Nephron (organoid): ENCODE data around the gene FOLR2.
"Not testable (repeated sequence)": the region's sequence is repeated elsewhere in the genome, so short reads cannot be mapped to it uniquely, and the experiment has no call there.

Experiments used
- H3K27ac Mint-ChIP-seq, 3 experiments: 2 replicates each; pipeline ENCODE4 v1.8.0; 2020; ENCODE audit warnings: mixed read lengths in 3 of 3, mild to moderate bottlenecking in 2 of 3, moderate library complexity in 1 of 3
- H3K27me3 Mint-ChIP-seq: 2 replicates; pipeline ENCODE4 v1.8.0; 2021; ENCODE audit warnings: low read depth, mild to moderate bottlenecking, moderate library complexity, mixed read lengths
- H3K36me3 Mint-ChIP-seq: 2 replicates; pipeline ENCODE4 v1.8.0; 2020; ENCODE audit warnings: low read depth, mixed read lengths
- H3K4me1 Mint-ChIP-seq: 2 replicates; pipeline ENCODE4 v1.8.0; 2020; ENCODE audit warnings: mixed read lengths
- H3K4me3 Mint-ChIP-seq, 3 experiments: 2 replicates each; pipeline ENCODE4 v1.8.0; 2020; ENCODE audit warnings: mild to moderate bottlenecking in 3 of 3, mixed read lengths in 3 of 3, moderate library complexity in 2 of 3
- H3K9me3 Mint-ChIP-seq: 2 replicates; pipeline ENCODE4 v1.8.0; 2020; ENCODE audit warnings: mixed read lengths
- TF ChIP-seq, protein P1 (sequence below), 3 experiments: fragments of 200-600 bp; sonication (generic); IDR thresholded peaks; one replicate each; pipeline ENCODE4 v1.5.0; 2021; ENCODE audit warnings: antibody characterized with exemption in 3 of 3; ENCODE audit not compliant: unreplicated experiment in 3 of 3

FOLR2 gene

DNA sequence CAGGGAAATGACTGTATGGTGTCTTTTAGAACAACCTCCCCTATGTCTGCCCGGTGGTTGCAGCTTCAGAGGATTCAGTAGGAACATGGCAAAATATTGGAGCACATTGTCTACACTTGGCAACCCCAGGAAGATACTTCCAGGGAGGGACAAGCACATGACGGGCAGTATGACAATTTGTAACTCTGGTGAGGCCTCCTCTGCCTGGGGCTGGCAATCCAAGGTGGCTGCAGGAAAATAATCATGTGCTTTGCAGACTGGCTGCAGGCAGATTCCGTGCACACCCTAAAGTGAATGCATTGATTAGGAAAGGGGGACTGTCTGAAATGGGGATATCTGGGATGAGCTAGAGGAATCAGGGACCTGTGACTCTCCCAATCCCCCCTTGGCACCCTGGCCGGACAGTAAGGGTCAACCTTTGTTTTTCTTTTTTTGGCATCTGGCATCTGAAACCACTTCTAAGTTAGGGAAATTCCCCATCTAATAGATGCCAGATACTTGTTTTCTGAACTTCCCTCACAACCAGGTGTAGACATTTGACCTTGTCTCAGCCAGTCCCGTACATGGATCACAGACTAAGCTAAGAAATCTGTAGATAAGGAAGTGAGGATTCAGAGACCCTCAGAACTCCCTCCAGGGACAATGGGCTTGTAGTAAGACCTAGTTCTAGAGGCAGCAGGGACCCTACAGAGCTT lies 37.9 kb downstream of the FOLR2 start:
- no peaks in the 10 kb centered on the region for H3K9me3 Mint-ChIP-seq
- H3K27ac Mint-ChIP-seq: no peak overlapping the region
- peaks cover 55% of the 10 kb centered on the region for H3K27me3 Mint-ChIP-seq
- H3K36me3 Mint-ChIP-seq: no peaks in the 10 kb centered on the region
- H3K4me1 Mint-ChIP-seq: no peaks in the 10 kb centered on the region
- TF ChIP-seq, protein P1, sequence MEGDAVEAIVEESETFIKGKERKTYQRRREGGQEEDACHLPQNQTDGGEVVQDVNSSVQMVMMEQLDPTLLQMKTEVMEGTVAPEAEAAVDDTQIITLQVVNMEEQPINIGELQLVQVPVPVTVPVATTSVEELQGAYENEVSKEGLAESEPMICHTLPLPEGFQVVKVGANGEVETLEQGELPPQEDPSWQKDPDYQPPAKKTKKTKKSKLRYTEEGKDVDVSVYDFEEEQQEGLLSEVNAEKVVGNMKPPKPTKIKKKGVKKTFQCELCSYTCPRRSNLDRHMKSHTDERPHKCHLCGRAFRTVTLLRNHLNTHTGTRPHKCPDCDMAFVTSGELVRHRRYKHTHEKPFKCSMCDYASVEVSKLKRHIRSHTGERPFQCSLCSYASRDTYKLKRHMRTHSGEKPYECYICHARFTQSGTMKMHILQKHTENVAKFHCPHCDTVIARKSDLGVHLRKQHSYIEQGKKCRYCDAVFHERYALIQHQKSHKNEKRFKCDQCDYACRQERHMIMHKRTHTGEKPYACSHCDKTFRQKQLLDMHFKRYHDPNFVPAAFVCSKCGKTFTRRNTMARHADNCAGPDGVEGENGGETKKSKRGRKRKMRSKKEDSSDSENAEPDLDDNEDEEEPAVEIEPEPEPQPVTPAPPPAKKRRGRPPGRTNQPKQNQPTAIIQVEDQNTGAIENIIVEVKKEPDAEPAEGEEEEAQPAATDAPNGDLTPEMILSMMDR (IDR thresholded peaks at IDR 0.05; ENCODE audit: unreplicated experiment in 3 of 3): no peak
- H3K4me3 Mint-ChIP-seq: no peak overlapping the region

DNA sequence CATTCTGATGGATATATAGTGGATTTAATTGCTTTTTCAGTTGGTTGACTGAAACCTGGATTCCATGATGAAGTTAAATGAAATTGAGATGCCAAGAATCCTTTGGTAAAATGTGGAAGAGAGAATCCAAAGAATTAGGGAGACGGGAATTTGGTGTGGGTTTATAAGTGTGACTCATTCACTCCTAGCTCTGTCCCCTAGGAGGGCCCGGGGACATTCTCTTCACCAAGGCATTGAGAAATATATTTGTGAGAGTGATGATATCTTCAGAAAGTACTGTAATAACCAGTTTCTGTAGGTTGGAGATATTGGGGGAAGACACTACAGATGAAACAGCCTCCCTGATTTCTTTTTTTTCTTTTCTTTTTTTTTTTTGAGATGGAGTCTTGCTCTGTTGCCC lies 41.0 kb downstream of the FOLR2 start:
- TF ChIP-seq, protein P1 (IDR thresholded peaks at IDR 0.05; ENCODE audit: unreplicated experiment in 3 of 3): no peak
- H3K27ac Mint-ChIP-seq: no peak overlapping the region
- H3K36me3 Mint-ChIP-seq: no peaks in the 10 kb centered on the region
- H3K4me1 Mint-ChIP-seq: no peaks in the 10 kb centered on the region
- H3K9me3 Mint-ChIP-seq: no peaks in the 10 kb centered on the region
- H3K4me3 Mint-ChIP-seq: no peak overlapping the region
- H3K27me3 Mint-ChIP-seq: peaks cover 42% of the 10 kb centered on the region

DNA sequence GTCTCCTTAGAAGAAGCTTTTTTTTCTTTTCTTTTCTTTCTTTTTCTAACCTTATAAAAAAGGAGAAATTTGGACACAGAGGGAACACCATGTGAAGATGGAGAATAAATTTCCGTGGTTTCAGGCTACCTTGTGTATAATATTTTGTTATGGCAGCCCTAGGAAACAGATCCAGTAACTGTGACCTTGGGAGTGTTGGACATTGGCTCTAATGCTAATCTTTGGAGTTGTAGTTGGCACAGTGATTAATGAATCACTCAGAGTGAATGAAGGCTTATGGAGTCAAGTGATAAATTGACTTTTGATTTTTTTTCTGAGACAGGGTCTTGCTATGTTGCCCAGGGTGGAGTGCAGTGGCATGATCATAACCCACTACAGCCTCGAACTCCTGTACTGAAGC lies 42.9 kb downstream of the FOLR2 start:
- Mint-ChIP-seq H3K27me3 (peaks cover 28% of the 10 kb centered on the region), H3K36me3 (no peaks in the 10 kb centered on the region), H3K27ac (no peak overlapping the region), H3K9me3 (no peaks in the 10 kb centered on the region), H3K4me3 (no peak overlapping the region), H3K4me1 (no peaks in the 10 kb centered on the region)
- TF ChIP-seq, protein P1 (IDR thresholded peaks at IDR 0.05; ENCODE audit: unreplicated experiment in 3 of 3): no peak

DNA sequence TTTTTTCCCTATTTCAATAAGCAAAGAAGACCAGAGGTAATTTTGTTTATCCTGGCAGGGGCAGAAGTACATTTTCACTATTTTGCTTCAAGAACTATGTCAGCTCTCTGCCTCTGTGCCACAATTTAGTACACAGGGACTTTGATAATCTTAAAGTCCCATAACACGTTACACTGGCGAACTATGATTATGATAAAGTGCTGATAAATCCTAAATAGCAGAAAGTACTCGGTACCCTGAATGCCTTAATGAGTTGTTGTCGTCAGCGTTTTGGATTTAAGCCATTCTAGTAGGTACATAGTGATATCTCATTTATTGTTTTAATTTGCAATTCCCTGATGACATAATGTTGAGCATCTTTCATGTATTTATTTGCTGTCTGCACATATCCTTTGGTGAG lies 44.0 kb downstream of the FOLR2 start:
- Mint-ChIP-seq H3K9me3 (no peaks in the 10 kb centered on the region), H3K4me1 (no peaks in the 10 kb centered on the region), H3K4me3 (no peak overlapping the region), H3K27me3 (peaks cover 23% of the 10 kb centered on the region), H3K27ac (no peak overlapping the region), H3K36me3 (no peaks in the 10 kb centered on the region)
- TF ChIP-seq, protein P1 (IDR thresholded peaks at IDR 0.05; ENCODE audit: unreplicated experiment in 3 of 3): no peak

DNA sequence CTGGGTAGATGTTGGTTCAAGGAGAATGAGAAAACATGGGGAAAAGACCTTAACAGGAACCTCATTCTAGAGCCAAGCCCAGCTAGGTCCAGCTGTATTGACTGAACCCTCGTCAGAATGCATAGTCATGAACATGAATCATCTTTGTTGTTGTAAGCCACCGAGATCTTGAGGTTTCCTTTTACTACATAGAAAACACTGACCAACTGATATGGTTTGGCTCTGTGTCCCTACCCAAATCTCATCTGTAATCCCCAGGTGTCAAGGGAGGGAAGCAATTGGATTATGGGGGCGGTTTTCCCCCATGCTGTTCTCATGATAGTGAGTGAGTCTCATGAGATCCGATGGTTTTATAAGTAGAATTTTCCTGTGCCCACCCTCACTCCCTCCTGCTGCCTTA lies 46.8 kb downstream of the FOLR2 start:
- H3K27ac Mint-ChIP-seq: no peak overlapping the region
- no peaks in the 10 kb centered on the region for H3K9me3 Mint-ChIP-seq
- H3K4me3 Mint-ChIP-seq: no peak overlapping the region
- peaks cover 15% of the 10 kb centered on the region for H3K27me3 Mint-ChIP-seq
- no peaks in the 10 kb centered on the region for H3K4me1 Mint-ChIP-seq
- TF ChIP-seq, protein P1 (IDR thresholded peaks at IDR 0.05; ENCODE audit: unreplicated experiment in 3 of 3): no peak
- H3K36me3 Mint-ChIP-seq: no peaks in the 10 kb centered on the region

DNA sequence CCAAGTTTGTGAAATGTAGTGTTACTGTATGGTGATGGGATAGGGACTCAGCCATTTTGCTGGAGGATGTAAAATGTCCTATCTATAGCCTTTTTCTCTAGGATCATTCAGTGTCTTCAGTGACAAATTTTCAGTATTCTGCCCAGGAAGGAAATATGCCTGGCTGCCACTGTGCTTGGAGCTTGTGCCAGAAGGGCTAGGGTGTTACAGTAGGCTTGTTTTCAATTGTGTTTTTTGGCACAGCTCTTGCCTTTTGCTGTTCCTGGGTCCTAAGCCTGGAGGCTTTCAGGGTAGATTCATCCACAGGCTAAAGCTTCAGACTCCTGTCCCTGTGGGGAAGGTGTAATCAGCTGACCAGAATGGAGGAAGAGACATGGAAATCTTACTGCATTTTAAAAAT lies 49.4 kb downstream of the FOLR2 start:
- TF ChIP-seq, protein P1 (IDR thresholded peaks at IDR 0.05; ENCODE audit: unreplicated experiment in 3 of 3): no peak
- Mint-ChIP-seq H3K9me3 (no peaks in the 10 kb centered on the region), H3K27ac (no peak overlapping the region), H3K36me3 (no peaks in the 10 kb centered on the region), H3K4me1 (no peaks in the 10 kb centered on the region), H3K4me3 (no peak overlapping the region), H3K27me3 (peaks cover 6% of the 10 kb centered on the region)

DNA sequence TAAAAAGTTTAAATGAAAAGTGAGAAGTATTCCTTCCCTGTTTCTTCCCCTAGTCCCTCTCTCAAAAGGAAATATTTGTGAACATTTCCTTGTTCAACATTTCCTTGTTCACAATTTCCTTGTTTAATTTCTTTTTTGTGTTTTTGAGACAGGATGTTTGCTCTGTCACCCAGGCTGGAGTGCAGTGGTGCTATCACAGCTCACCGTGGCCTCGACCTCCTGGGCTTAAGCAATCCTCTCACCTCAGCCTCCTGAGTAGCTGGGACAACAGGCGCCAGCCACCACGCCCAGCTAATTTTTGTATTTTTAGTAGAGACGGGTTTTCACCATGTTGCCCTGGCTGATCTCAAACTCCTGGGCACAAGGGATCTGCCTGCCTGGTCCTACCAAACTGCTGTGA lies 50.4 kb downstream of the FOLR2 start:
- not testable (repeated sequence) for H3K9me3 Mint-ChIP-seq, H3K4me1 Mint-ChIP-seq, H3K4me3 Mint-ChIP-seq, H3K36me3 Mint-ChIP-seq, H3K27me3 Mint-ChIP-seq, H3K27ac Mint-ChIP-seq
